Stimulated activated memory B cell treated with anti-CD40 and anti-IgM and Interleukin-4, amounts not matched to agents 10 μg/mL and 1 μg/mL and 100 μg/mL, for 72 hours (primary cell): ENCODE measurements around the gene VTI1A.
"Not testable (repeated sequence)": the region's sequence is repeated elsewhere in the genome, so short reads cannot be mapped to it uniquely, and the experiment has no call there.

Experiments used
- ATAC-seq: fragments of 150-1000 bp; cut with Tn5 transposase; 2 replicates; pipeline ENCODE4 v1.10.0; 2021
- H3K27ac Mint-ChIP-seq: one replicate; pipeline ENCODE4 v1.8.0; 2022; ENCODE audit warnings: mild to moderate bottlenecking, mixed read lengths
- H3K27me3 Mint-ChIP-seq: one replicate; pipeline ENCODE4 v1.8.0; 2022; ENCODE audit warnings: mixed read lengths
- H3K36me3 Mint-ChIP-seq: one replicate; pipeline ENCODE4 v1.8.0; 2022; ENCODE audit warnings: mixed read lengths
- H3K4me1 Mint-ChIP-seq: one replicate; pipeline ENCODE4 v1.8.0; 2022; ENCODE audit warnings: mixed read lengths
- H3K4me3 Mint-ChIP-seq: one replicate; pipeline ENCODE4 v1.8.0; 2022; ENCODE audit warnings: mild to moderate bottlenecking, moderate library complexity, mixed read lengths
- H3K9me3 Mint-ChIP-seq: one replicate; pipeline ENCODE4 v1.8.0; 2022; ENCODE audit warnings: mixed read lengths

Gene VTI1A

GRCh38 chr10:112467541-112468075 lies 20.6 kb downstream of the VTI1A start:
- Mint-ChIP-seq H3K4me1 (no peaks in the 10 kb centered on the region), H3K9me3 (no peaks in the 10 kb centered on the region), H3K4me3 (no peak overlapping the region), H3K36me3 (peaks cover 39% of the 10 kb centered on the region), H3K27me3 (no peaks in the 10 kb centered on the region), H3K27ac (no peak overlapping the region)
- ATAC-seq: no peak

DNA sequence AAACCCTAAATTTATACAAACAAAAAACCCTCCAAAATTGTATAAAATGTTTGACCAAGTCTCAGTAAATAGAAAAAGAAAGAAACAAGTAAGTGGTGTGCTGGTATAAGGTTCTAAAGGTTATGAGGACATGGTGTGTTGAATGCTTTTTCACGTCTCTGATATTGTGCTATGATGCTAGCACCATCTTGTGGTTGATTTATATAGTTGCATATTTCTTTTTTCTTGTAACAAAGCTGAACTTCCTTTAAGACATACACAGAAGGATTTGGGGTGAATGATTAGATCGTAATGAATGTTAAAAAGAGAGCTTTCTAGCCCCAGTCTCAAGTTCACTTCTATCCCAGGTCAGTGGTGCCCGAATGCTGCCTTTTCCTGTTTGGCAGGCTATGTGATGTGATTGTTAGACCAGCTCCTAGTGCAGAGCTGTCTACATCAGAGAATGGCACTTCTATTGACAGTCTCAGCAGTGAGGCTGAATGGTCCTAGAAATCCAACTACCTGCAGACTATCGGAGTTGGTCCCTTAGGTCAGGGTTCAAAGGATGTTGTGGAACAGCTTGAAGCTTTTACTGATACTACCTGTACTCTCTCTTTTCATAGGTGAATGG lies 25.0 kb downstream of the VTI1A start:
- H3K27ac Mint-ChIP-seq: no peak overlapping the region

GRCh38 chr10:112475575-112476218 lies 28.7 kb downstream of the VTI1A start:
- ATAC-seq: no peak
- no peaks in the 10 kb centered on the region for H3K9me3 Mint-ChIP-seq
- no peak overlapping the region for H3K27ac Mint-ChIP-seq
- H3K4me3 Mint-ChIP-seq: no peak overlapping the region
- H3K4me1 Mint-ChIP-seq: peaks cover 17% of the 10 kb centered on the region
- H3K27me3 Mint-ChIP-seq: no peaks in the 10 kb centered on the region
- H3K36me3 Mint-ChIP-seq: peaks cover 20% of the 10 kb centered on the region

More for the DNA sequence above, 25.0 kb downstream of the VTI1A start:
- H3K4me3 Mint-ChIP-seq: no peak overlapping the region
- no peaks in the 10 kb centered on the region for H3K9me3 Mint-ChIP-seq
- peaks cover 27% of the 10 kb centered on the region for H3K36me3 Mint-ChIP-seq
- H3K4me1 Mint-ChIP-seq: peaks cover 5% of the 10 kb centered on the region
- no peaks in the 10 kb centered on the region for H3K27me3 Mint-ChIP-seq
- ATAC-seq: peak; percentile 45

DNA sequence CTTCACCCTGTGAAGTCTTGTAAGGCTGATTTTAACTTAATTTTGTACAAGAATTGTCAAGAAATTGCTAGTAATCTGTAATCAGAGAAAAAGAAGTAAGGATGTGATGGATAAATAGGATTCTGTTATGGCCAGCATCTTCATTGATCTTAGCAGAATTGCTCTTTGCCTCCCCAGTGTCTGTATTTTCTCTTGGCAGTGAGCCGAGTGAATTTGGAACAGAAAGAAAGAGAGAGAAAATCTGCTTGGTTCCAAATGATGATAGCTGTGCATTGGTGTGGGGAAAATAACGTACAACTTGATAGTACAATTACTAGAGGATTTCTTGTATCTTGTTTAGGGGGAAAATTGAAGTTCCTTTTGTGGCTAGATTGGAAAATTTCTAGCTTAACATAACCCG lies 34.6 kb downstream of the VTI1A start:
- H3K4me1 Mint-ChIP-seq: peaks cover 12% of the 10 kb centered on the region
- no peak for ATAC-seq
- no peak overlapping the region for H3K4me3 Mint-ChIP-seq
- no peaks in the 10 kb centered on the region for H3K9me3 Mint-ChIP-seq
- H3K36me3 Mint-ChIP-seq: peaks cover 14% of the 10 kb centered on the region
- no peak overlapping the region for H3K27ac Mint-ChIP-seq
- no peaks in the 10 kb centered on the region for H3K27me3 Mint-ChIP-seq

GRCh38 chr10:112484399-112484798 lies 37.4 kb downstream of the VTI1A start:
- Mint-ChIP-seq H3K27ac (no peak overlapping the region), H3K9me3 (no peaks in the 10 kb centered on the region), H3K27me3 (no peaks in the 10 kb centered on the region), H3K4me1 (peaks cover 15% of the 10 kb centered on the region), H3K36me3 (peaks cover 18% of the 10 kb centered on the region), H3K4me3 (no peak overlapping the region)
- ATAC-seq: no peak

- Mint-ChIP-seq H3K27ac (no peak overlapping the region), H3K4me3 (no peak overlapping the region), H3K4me1 (peaks cover 11% of the 10 kb centered on the region), H3K9me3 (no peaks in the 10 kb centered on the region), H3K36me3 (peaks cover 19% of the 10 kb centered on the region), H3K27me3 (no peaks in the 10 kb centered on the region)
- ATAC-seq: no peak
Measured at GRCh38 chr10:112487964-112488363, 40.9 kb downstream of the VTI1A start.

DNA sequence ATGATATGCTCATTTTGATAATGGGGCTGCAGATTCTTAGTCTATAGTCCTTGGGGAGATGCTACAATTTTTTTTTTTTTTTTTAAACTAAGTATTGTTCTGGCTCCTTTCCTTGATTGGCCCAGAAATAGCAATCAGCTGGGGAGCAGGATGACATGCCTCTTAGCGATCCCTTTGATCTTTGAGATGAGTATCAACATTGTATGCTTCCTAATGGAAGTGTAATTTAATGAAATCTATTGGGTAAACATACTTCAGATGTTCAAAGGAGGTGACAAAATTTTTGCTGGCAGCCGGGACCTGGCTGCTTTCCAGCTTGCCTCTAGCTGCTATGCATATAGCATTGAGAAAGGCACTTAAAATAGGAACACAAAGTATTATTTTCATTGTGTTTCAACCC lies 43.5 kb downstream of the VTI1A start:
- no peak overlapping the region for H3K4me3 Mint-ChIP-seq
- H3K27me3 Mint-ChIP-seq: no peaks in the 10 kb centered on the region
- peaks cover 24% of the 10 kb centered on the region for H3K36me3 Mint-ChIP-seq
- H3K4me1 Mint-ChIP-seq: peaks cover 23% of the 10 kb centered on the region
- H3K27ac Mint-ChIP-seq: no peak overlapping the region
- no peaks in the 10 kb centered on the region for H3K9me3 Mint-ChIP-seq
- no peak for ATAC-seq

DNA sequence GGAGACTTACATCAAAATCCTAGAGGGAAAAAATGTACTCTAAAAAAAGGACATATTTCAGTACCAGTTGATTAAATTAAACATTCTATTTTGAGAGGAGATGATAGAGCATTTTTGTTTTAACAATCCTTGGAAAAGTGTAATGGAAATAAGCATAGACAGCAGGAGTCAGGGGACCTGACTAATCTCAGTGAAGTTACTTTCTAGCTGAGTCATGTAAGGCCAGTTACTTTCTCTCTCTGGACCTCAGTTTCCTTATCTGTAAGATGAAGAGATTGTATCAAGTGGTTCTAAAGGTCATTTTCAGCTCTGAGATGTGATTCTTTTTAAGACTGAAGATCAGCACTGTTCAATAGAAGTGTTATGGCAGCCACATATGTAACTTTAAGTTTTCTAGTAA lies 44.1 kb downstream of the VTI1A start:
- no peak for ATAC-seq
- Mint-ChIP-seq H3K36me3 (peaks cover 24% of the 10 kb centered on the region), H3K4me3 (no peak overlapping the region), H3K9me3 (no peaks in the 10 kb centered on the region), H3K4me1 (peaks cover 23% of the 10 kb centered on the region), H3K27ac (no peak overlapping the region), H3K27me3 (no peaks in the 10 kb centered on the region)

DNA sequence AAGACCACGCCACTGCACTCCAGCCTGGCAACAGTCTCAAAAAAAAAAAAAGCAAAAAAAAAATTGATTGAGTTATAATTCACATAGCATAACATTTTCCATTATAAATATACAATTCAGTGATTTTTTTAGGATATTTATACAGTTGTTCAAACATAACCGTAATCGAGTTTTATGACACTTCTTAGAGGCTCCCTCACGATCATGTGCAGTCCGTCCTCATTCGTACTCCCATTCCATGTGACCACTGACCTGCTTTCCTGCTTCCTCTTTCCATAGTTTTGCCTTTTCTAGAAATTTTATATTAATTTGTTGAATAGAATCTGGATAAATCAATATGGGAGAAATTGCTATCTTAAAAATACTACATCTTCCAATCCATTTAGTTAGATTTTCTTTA lies 45.7 kb downstream of the VTI1A start:
- H3K27ac Mint-ChIP-seq: no peak overlapping the region
- H3K4me3 Mint-ChIP-seq: no peak overlapping the region
- H3K27me3 Mint-ChIP-seq: no peaks in the 10 kb centered on the region

GRCh38 chr10:112497347-112497950 lies 50.4 kb downstream of the VTI1A start:
- Mint-ChIP-seq H3K27me3 (no peaks in the 10 kb centered on the region), H3K36me3 (peaks cover 26% of the 10 kb centered on the region), H3K27ac (no peak overlapping the region), H3K4me1 (peaks cover 12% of the 10 kb centered on the region), H3K4me3 (no peak overlapping the region), H3K9me3 (no peaks in the 10 kb centered on the region)
- ATAC-seq: no peak

More for the DNA sequence above, 45.7 kb downstream of the VTI1A start:
- ATAC-seq: no peak
- Mint-ChIP-seq H3K4me1 (peaks cover 17% of the 10 kb centered on the region), H3K36me3 (peaks cover 16% of the 10 kb centered on the region), H3K9me3 (no peaks in the 10 kb centered on the region)

GRCh38 chr10:112498806-112499205 lies 51.8 kb downstream of the VTI1A start:
- Mint-ChIP-seq H3K4me1 (peaks cover 5% of the 10 kb centered on the region), H3K4me3 (no peak overlapping the region), H3K9me3 (no peaks in the 10 kb centered on the region), H3K27me3 (no peaks in the 10 kb centered on the region), H3K36me3 (peaks cover 27% of the 10 kb centered on the region), H3K27ac (no peak overlapping the region)
- no peak for ATAC-seq

DNA sequence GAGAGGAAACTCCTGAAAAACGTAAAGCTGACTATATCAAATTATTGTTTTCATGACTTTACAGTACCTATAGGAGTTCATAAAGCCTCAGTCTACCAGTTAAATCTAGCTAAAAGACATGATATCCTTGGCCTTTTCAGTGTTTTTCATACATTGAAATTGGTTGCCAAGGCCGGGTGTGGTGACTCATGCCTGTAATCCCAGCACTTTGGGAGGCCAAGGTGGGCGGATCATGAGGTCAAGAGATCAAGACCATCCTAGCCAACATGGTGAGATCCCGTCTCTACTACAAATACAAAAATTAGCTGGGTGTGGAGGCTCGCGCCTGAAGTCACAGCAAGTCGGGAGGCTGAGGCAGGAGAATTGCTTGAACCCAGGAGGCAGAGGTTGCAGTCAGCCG lies 53.0 kb downstream of the VTI1A start:
- not testable (repeated sequence) for H3K27me3 Mint-ChIP-seq, H3K9me3 Mint-ChIP-seq, ATAC-seq, H3K4me3 Mint-ChIP-seq, H3K4me1 Mint-ChIP-seq, H3K27ac Mint-ChIP-seq
- peaks cover 30% of the 10 kb centered on the region for H3K36me3 Mint-ChIP-seq

- Mint-ChIP-seq H3K4me1 (peaks cover 8% of the 10 kb centered on the region), H3K4me3 (no peak overlapping the region), H3K9me3 (no peaks in the 10 kb centered on the region), H3K36me3 (peaks cover 30% of the 10 kb centered on the region), H3K27me3 (no peaks in the 10 kb centered on the region), H3K27ac (no peak overlapping the region)
- ATAC-seq: no peak
Measured at GRCh38 chr10:112502536-112502935, 55.5 kb downstream of the VTI1A start.

DNA sequence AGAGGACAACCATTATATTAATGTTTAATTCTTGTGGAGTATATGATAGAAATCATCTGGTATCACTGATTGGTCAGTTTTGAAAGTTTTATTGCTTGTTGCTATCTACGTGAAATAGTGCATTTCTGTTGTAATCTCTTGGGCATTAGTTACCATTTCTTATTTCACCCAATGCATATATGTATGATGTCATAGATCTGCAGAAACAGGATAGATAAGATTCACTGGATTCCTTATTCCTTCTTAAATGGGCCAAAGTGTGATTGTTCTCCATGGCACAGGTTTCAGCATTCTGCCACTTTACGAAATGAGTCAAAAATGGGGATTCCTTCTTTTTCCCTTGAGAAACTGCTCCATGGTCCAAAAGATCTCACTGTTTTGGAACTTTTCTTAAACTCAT lies 56.6 kb downstream of the VTI1A start:
- peaks cover 36% of the 10 kb centered on the region for H3K36me3 Mint-ChIP-seq
- H3K4me3 Mint-ChIP-seq: no peak overlapping the region
- H3K4me1 Mint-ChIP-seq: peaks cover 8% of the 10 kb centered on the region
- H3K27ac Mint-ChIP-seq: no peak overlapping the region
- ATAC-seq: no peak
- H3K9me3 Mint-ChIP-seq: no peaks in the 10 kb centered on the region
- no peaks in the 10 kb centered on the region for H3K27me3 Mint-ChIP-seq

- no peak overlapping the region for H3K4me3 Mint-ChIP-seq
- H3K27me3 Mint-ChIP-seq: no peaks in the 10 kb centered on the region
- peaks cover 21% of the 10 kb centered on the region for H3K4me1 Mint-ChIP-seq
Measured at GRCh38 chr10:112507046-112507445, 60.0 kb downstream of the VTI1A start.

GRCh38 chr10:112507988-112508387 lies 61.0 kb downstream of the VTI1A start:
- Mint-ChIP-seq H3K36me3 (peaks cover 41% of the 10 kb centered on the region), H3K4me3 (no peak overlapping the region), H3K27me3 (no peaks in the 10 kb centered on the region), H3K9me3 (peaks cover 4% of the 10 kb centered on the region), H3K27ac (no peak overlapping the region), H3K4me1 (peaks cover 27% of the 10 kb centered on the region)
- no peak for ATAC-seq

More at GRCh38 chr10:112507046-112507445, 60.0 kb downstream of the VTI1A start:
- H3K9me3 Mint-ChIP-seq: peaks cover 2% of the 10 kb centered on the region
- ATAC-seq: no peak
- H3K27ac Mint-ChIP-seq: no peak overlapping the region
- H3K36me3 Mint-ChIP-seq: peaks cover 32% of the 10 kb centered on the region
